OCI-LY1 (cell line): ENCODE measurements around the gene CACNA2D1.

Experiments used
- H2AFZ ChIP-seq: fragments of 200-600 bp; sonication (generic), shearing (Covaris generic); 2 replicates; pipeline ENCODE4 v1.6.0; 2014; ENCODE audit warnings: antibody characterized with exemption, mild to moderate bottlenecking, low read length
- H3F3A ChIP-seq: fragments of 200-600 bp; sonication (generic), shearing (Covaris generic); 2 replicates; pipeline ENCODE4 v1.6.0; 2014; ENCODE audit warnings: mild to moderate bottlenecking, antibody characterized with exemption, low read length, moderate library complexity; ENCODE audit not compliant: insufficient read depth
- H3K27ac ChIP-seq: fragments of 200-600 bp; sonication (generic); 2 replicates; pipeline ENCODE4 v1.5.1; 2014; ENCODE audit warnings: low read length, mixed run types, mild to moderate bottlenecking, low read depth; ENCODE audit not compliant: poor library complexity, severe bottlenecking
- H3K27me3 ChIP-seq: fragments of 200-600 bp; sonication (generic); 2 replicates; pipeline ENCODE4 v1.6.0; 2014; ENCODE audit warnings: antibody characterized with exemption, mild to moderate bottlenecking, low read length, moderate library complexity; ENCODE audit not compliant: insufficient read depth
- H3K36me3 ChIP-seq: fragments of 200-600 bp; sonication (generic); 2 replicates; pipeline ENCODE4 v1.6.1; 2014; ENCODE audit warnings: mild to moderate bottlenecking, antibody characterized with exemption, low read length, moderate library complexity, mixed read lengths; ENCODE audit not compliant: insufficient read depth
- H3K4me1 ChIP-seq: fragments of 200-600 bp; sonication (generic); 2 replicates; pipeline ENCODE4 v1.5.1; 2014; ENCODE audit warnings: mild to moderate bottlenecking, low read length, moderate library complexity; ENCODE audit not compliant: insufficient read depth, severe bottlenecking
- H3K4me2 ChIP-seq: fragments of 200-600 bp; sonication (generic), shearing (Covaris generic); 2 replicates; pipeline ENCODE4 v1.6.1; 2014; ENCODE audit warnings: low read length
- H3K4me3 ChIP-seq: fragments of 200-600 bp; sonication (generic); 2 replicates; pipeline ENCODE4 v1.5.1; 2014; ENCODE audit warnings: low read length, low read depth, mild to moderate bottlenecking, mixed read lengths; ENCODE audit not compliant: poor library complexity, severe bottlenecking
- H3K79me2 ChIP-seq: fragments of 200-600 bp; shearing (Covaris generic); 2 replicates; pipeline ENCODE4 v1.6.1; 2016; ENCODE audit warnings: mixed run types, low read length, mixed read lengths; ENCODE audit not compliant: insufficient read depth
- H3K9ac ChIP-seq: fragments of 200-600 bp; sonication (generic), shearing (Covaris generic); 2 replicates; pipeline ENCODE4 v1.6.1; 2014; ENCODE audit warnings: mild to moderate bottlenecking, low read length, mixed read lengths
- H3K9me2 ChIP-seq: fragments of 200-600 bp; sonication (generic), shearing (Covaris generic); 2 replicates; pipeline ENCODE4 v1.6.1; 2014; ENCODE audit warnings: low read depth, mild to moderate bottlenecking, low read length, mixed read lengths
- H3K9me3 ChIP-seq: fragments of 200-600 bp; shearing (Covaris generic); 2 replicates; pipeline ENCODE4 v1.6.1; 2014; ENCODE audit warnings: low read length, mixed read lengths
- H4K20me1 ChIP-seq: fragments of 200-600 bp; sonication (generic), shearing (Covaris generic); 2 replicates; pipeline ENCODE4 v1.6.0; 2016; ENCODE audit warnings: mild to moderate bottlenecking, low read length; ENCODE audit not compliant: insufficient read depth
- EZH2 ChIP-seq: fragments of 200-600 bp; sonication (generic), shearing (Covaris generic); IDR thresholded peaks from 2 replicates; pipeline ENCODE4 v1.8.0; 2017; ENCODE audit warnings: borderline replicate concordance, mixed run types, mild to moderate bottlenecking, antibody characterized with exemption, low read length, moderate library complexity, mixed read lengths
- TF ChIP-seq, protein P1 (sequence below): fragments of 200-600 bp; sonication (generic), shearing (Covaris generic); IDR thresholded peaks from 2 replicates; pipeline ENCODE4 v1.5.1; 2017; ENCODE audit warnings: mild to moderate bottlenecking, antibody characterized with exemption, low read length, moderate library complexity, mixed read lengths

Gene CACNA2D1

DNA sequence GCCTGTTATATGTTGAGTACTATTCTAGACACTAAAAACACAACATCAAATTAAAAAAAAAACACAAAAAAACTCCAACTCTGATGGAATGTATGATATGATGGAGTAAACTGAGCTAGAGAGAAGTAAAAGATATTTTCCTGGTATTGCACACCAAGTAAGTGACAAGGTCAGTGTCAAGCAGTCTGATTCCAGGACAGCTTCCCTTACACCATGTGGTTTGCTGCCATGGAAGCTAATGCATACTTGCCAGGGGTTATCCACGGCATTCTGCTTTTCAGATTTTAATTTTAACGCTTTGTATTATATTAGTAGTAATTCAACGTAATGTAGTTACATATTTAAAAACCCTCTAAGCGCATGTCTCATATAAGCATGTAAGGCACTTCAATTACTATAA lies 48.4 kb downstream of the CACNA2D1 start:
- no peak for TF ChIP-seq EZH2
- TF ChIP-seq, protein P1, sequence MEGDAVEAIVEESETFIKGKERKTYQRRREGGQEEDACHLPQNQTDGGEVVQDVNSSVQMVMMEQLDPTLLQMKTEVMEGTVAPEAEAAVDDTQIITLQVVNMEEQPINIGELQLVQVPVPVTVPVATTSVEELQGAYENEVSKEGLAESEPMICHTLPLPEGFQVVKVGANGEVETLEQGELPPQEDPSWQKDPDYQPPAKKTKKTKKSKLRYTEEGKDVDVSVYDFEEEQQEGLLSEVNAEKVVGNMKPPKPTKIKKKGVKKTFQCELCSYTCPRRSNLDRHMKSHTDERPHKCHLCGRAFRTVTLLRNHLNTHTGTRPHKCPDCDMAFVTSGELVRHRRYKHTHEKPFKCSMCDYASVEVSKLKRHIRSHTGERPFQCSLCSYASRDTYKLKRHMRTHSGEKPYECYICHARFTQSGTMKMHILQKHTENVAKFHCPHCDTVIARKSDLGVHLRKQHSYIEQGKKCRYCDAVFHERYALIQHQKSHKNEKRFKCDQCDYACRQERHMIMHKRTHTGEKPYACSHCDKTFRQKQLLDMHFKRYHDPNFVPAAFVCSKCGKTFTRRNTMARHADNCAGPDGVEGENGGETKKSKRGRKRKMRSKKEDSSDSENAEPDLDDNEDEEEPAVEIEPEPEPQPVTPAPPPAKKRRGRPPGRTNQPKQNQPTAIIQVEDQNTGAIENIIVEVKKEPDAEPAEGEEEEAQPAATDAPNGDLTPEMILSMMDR = no peak
- no peak overlapping the region for H3K4me2 ChIP-seq
- H4K20me1 ChIP-seq = no peaks in the 10 kb centered on the region
- no peaks in the 10 kb centered on the region for H3K9me2 ChIP-seq
- no peak overlapping the region for H2AFZ ChIP-seq
- no peaks in the 10 kb centered on the region for H3K4me1 ChIP-seq
- H3K79me2 ChIP-seq = no peaks in the 10 kb centered on the region
- no peaks in the 10 kb centered on the region for H3F3A ChIP-seq
- H3K9ac ChIP-seq = no peak overlapping the region
- H3K9me3 ChIP-seq = 0 out of 2 replicates have a peak, but pooled peaks cover 2% of the 10 kb centered on the region
- no peaks in the 10 kb centered on the region for H3K27me3 ChIP-seq
- H3K36me3 ChIP-seq = no peaks in the 10 kb centered on the region
- no peak overlapping the region for H3K27ac ChIP-seq
- H3K4me3 ChIP-seq = no peak overlapping the region

DNA sequence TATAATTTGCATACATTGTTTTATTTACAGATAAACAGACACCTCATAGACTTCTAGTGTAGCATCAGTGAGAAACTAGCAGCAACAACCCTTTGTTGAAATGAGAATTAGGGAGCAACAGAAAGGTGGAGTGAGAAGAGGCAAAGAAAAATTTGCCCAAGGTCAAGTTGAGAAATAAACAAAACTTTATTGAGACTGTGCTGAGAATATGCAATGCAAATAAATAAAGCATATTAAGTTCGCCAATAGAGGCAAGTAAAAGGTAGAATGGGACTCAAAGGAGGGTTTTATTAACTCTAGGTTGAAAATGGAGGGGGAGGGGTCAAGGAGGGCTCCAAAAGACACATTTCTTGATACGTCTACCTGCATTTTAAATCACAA lies 49.7 kb downstream of the CACNA2D1 start:
- Histone ChIP-seq H3K27me3 (no peaks in the 10 kb centered on the region), H3K9me3 (0 out of 2 replicates have a peak, but pooled peaks cover 2% of the 10 kb centered on the region), H3K27ac (no peak overlapping the region)

DNA sequence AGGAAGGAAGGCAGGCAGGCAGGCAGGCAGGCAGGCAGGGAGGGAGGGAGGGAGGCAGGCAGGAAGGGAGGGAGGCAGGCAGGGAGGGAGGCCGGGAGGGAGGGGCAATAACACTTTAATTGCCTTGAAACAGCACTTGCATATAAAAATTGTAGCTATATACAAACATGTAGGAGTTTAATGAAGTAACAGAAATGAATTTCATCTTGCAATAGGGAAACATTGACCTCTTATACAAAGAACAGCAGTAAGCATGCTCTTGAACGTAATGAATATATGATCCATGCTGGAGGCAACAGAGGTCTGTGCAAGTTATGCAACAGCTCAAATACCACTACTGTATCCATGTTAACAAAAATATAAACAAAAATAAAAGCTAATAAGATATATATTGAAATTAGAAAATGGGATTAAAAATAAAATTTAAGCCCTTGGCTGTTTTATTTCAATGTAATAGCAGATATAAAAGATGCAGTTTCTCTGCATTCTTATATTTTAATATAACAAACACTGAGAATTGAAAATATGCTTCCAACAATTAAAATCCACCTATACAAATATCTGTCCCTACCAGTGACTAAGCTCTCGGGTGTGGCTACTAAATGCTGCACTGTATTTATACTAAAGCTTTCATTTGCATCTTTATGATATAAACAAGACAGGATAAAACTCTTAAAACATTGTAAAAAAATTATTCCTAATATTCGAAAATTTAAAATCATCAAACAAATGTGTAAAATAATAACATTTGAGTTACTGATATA lies 50.3 kb downstream of the CACNA2D1 start:
- 0 out of 2 replicates have a peak, but pooled peaks cover 2% of the 10 kb centered on the region for H3K9me3 ChIP-seq
- no peaks in the 10 kb centered on the region for H3K27me3 ChIP-seq
- H3K4me2 ChIP-seq = no peak overlapping the region
- H3K4me1 ChIP-seq = no peaks in the 10 kb centered on the region
- no peaks in the 10 kb centered on the region for H3K9me2 ChIP-seq
- no peaks in the 10 kb centered on the region for H3K36me3 ChIP-seq
- no peaks in the 10 kb centered on the region for H3K79me2 ChIP-seq
- no peak overlapping the region for H3K4me3 ChIP-seq
- no peaks in the 10 kb centered on the region for H3F3A ChIP-seq
- H4K20me1 ChIP-seq = no peaks in the 10 kb centered on the region
- TF ChIP-seq, protein P1 = no peak
- no peak for TF ChIP-seq EZH2
- H2AFZ ChIP-seq = no peak overlapping the region
- H3K27ac ChIP-seq = no peak overlapping the region
- H3K9ac ChIP-seq = no peak overlapping the region

More for the DNA sequence above, 49.7 kb downstream of the CACNA2D1 start:
- no peak for TF ChIP-seq EZH2
- TF ChIP-seq, protein P1 = no peak
- Histone ChIP-seq H3F3A (no peaks in the 10 kb centered on the region), H3K9ac (no peak overlapping the region), H3K4me2 (no peak overlapping the region), H3K4me3 (no peak overlapping the region), H3K36me3 (no peaks in the 10 kb centered on the region), H3K79me2 (no peaks in the 10 kb centered on the region), H3K9me2 (no peaks in the 10 kb centered on the region), H2AFZ (no peak overlapping the region), H4K20me1 (no peaks in the 10 kb centered on the region), H3K4me1 (no peaks in the 10 kb centered on the region)
